GM12864 (cell line): ENCODE data around the gene CORIN.

ENCODE experiments used
- DNase-seq: peaks from one replicate; pipeline ENCODE4 v3.0.0-alpha.2; 2011; ENCODE audit warnings: low read depth
- H3K4me3 ChIP-seq: 2 replicates; pipeline ENCODE4 v1.5.1; 2011; ENCODE audit warnings: mild to moderate bottlenecking, low read depth, low read length, control low read depth
- TF ChIP-seq, protein P1 (sequence below): IDR thresholded peaks from 2 replicates; pipeline ENCODE4 v1.5.1; 2011; ENCODE audit warnings: low read depth, mild to moderate bottlenecking, moderate library complexity, low read length, control low read depth, inconsistent platforms; ENCODE audit errors: missing control alignments

The CORIN gene

GRCh38 chr4:47733302-47734175 is 104.3 kb downstream of the CORIN start:
- DNase-seq: no peak
- TF ChIP-seq, protein P1, sequence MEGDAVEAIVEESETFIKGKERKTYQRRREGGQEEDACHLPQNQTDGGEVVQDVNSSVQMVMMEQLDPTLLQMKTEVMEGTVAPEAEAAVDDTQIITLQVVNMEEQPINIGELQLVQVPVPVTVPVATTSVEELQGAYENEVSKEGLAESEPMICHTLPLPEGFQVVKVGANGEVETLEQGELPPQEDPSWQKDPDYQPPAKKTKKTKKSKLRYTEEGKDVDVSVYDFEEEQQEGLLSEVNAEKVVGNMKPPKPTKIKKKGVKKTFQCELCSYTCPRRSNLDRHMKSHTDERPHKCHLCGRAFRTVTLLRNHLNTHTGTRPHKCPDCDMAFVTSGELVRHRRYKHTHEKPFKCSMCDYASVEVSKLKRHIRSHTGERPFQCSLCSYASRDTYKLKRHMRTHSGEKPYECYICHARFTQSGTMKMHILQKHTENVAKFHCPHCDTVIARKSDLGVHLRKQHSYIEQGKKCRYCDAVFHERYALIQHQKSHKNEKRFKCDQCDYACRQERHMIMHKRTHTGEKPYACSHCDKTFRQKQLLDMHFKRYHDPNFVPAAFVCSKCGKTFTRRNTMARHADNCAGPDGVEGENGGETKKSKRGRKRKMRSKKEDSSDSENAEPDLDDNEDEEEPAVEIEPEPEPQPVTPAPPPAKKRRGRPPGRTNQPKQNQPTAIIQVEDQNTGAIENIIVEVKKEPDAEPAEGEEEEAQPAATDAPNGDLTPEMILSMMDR: no peak
- H3K4me3 ChIP-seq: no peak overlapping the region

GRCh38 chr4:47731182-47731581 is 106.7 kb downstream of the CORIN start:
- TF ChIP-seq, protein P1: no peak
- DNase-seq: no peak
- H3K4me3 ChIP-seq: no peak overlapping the region

DNA sequence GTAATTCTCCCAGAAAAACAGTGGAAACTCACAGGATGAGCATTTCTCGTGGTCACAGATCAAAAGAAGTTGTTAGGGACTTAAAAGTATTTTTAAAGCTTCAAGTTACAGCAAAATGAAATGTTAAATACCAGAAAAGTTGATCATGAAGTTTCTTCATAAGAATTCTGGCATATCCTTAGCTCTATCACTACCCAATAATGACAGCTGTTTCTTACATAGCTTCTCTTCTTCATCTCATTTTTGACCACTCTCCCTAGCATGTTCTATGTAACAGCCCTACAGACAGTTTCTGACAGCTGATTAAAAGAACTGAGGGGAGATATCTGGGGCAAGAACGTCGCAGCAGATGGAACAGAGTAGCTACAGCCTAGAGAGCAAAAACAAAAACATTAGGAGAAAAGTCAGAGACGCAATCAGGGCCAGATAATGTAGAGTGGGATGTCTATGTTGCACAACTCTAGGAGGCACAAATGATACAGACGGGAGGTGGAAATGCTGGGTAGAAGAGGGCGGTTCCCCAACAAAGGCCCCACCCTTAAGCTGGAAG is 108.7 kb downstream of the CORIN start:
- no peak overlapping the region for H3K4me3 ChIP-seq
- TF ChIP-seq, protein P1: no peak
- no peak for DNase-seq

- no peak overlapping the region for H3K4me3 ChIP-seq
- no peak for DNase-seq
- TF ChIP-seq, protein P1: no peak
These were observed 115.8 kb downstream of the CORIN start for GRCh38 chr4:47721892-47722575.

DNA sequence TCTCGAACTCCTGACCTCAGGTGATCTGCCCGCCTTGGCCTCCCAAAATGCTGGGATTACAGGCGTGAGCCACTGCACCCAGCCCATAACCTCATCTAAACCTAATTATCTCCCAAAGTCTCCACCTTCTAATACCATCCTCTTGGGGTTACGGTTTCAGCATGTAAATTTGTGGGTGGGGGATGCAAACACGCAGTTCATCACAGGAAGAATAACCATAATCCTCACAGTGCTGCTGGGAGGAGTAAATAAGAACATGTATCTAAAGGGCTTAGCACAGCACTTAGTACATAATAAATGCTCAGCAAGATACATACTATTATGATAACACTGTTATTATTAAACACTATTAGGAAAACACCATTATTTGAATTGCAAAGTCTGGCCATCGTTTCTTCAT is 116.4 kb downstream of the CORIN start:
- TF ChIP-seq, protein P1: no peak
- no peak for DNase-seq
- H3K4me3 ChIP-seq: no peak overlapping the region

DNA sequence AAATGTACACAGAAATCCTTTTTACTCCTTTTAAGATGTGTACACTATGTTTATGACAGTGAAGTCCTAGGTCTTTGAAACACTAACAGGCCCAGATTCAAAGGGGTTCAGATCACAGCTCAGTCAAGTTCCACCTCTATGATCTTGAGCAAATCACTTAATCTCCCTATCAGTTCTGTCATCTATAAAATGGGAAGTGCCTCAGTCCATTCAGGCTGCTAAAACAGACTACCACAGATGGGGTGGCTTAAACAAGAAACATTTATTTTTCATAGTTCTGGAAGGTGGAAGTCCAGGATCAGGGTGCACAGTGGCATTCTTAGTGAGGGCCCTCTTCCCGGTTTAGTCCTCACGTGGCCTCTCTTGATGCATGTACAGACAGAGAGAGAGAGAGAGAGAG is 117.1 kb downstream of the CORIN start:
- TF ChIP-seq, protein P1: no peak
- no peak overlapping the region for H3K4me3 ChIP-seq
- DNase-seq: no peak

GRCh38 chr4:47719576-47719975 is 118.3 kb downstream of the CORIN start:
- TF ChIP-seq, protein P1: no peak
- no peak overlapping the region for H3K4me3 ChIP-seq
- no peak for DNase-seq
